Karpas-422 (cell line): Measurements from ENCODE around the gene MRPS24. TPM values are rescaled to one million over a fixed set of nuclear protein-coding genes. Genes with fewer than 3 reads are reported as not detected.

Experiments used
- DNase-seq: peaks from one replicate; pipeline ENCODE4 v3.0.0-alpha.2; 2015
- H2AFZ ChIP-seq: fragments of 200-600 bp; sonication (generic); 2 replicates; pipeline ENCODE4 v1.6.1; 2014; ENCODE audit warnings: antibody characterized with exemption, low read length, mixed read lengths
- H3K27ac ChIP-seq: fragments of 200-600 bp; sonication (generic); 2 replicates; pipeline ENCODE4 v1.5.1; 2014; ENCODE audit warnings: mild to moderate bottlenecking, low read length, moderate library complexity
- H3K27me3 ChIP-seq: fragments of 200-600 bp; sonication (generic); 2 replicates; pipeline ENCODE4 v1.6.1; 2014; ENCODE audit warnings: low read length, mixed read lengths
- H3K36me3 ChIP-seq: fragments of 200-600 bp; sonication (generic); 2 replicates; pipeline ENCODE4 v1.6.1; 2014; ENCODE audit warnings: low read length, mixed read lengths; ENCODE audit not compliant: insufficient read depth
- H3K4me1 ChIP-seq: fragments of 200-600 bp; sonication (generic); 2 replicates; pipeline ENCODE4 v1.6.1; 2014; ENCODE audit warnings: mild to moderate bottlenecking, low read length, mixed read lengths
- H3K4me2 ChIP-seq: fragments of 200-600 bp; sonication (generic); 2 replicates; pipeline ENCODE4 v1.6.1; 2014; ENCODE audit warnings: low read length, low read depth, mild to moderate bottlenecking; ENCODE audit not compliant: poor library complexity, severe bottlenecking
- H3K4me3 ChIP-seq: fragments of 200-600 bp; sonication (generic); 2 replicates; pipeline ENCODE4 v1.5.1; 2014; ENCODE audit warnings: mild to moderate bottlenecking, antibody characterized with exemption, low read length, mixed read lengths
- H3K79me2 ChIP-seq: fragments of 200-600 bp; sonication (generic); 2 replicates; pipeline ENCODE4 v1.6.1; 2014; ENCODE audit warnings: mild to moderate bottlenecking, low read length, mixed read lengths
- H3K9ac ChIP-seq: fragments of 200-600 bp; sonication (generic); 2 replicates; pipeline ENCODE4 v1.6.0; 2014; ENCODE audit warnings: low read length
- H3K9me2 ChIP-seq: fragments of 200-600 bp; sonication (generic), shearing (Covaris generic); replicated peaks from 2 replicates; pipeline ENCODE4 v1.6.0; 2014; ENCODE audit warnings: mild to moderate bottlenecking, low read length, moderate library complexity; ENCODE audit not compliant: insufficient read depth
- H3K9me3 ChIP-seq: fragments of 300-700, 200-600 bp; sonication (generic); 2 replicates; pipeline ENCODE4 v1.6.1; 2014; ENCODE audit warnings: low read length, mixed read lengths
- H4K20me1 ChIP-seq: fragments of 200-600 bp; sonication (generic); 2 replicates; pipeline ENCODE4 v1.6.1; 2014; ENCODE audit warnings: mild to moderate bottlenecking, antibody characterized with exemption, low read length, low read depth; ENCODE audit not compliant: insufficient read depth
- total RNA-seq: library from RNA; depleted of rRNA; stranded (reverse); fragments of >200 nt; shearing (Covaris generic); gene quantifications from 2 replicates; pipeline ENCODE4 v1.2.3, GENCODE V29; 2014; ENCODE audit warnings: low replicate concordance; rRNA removed

MRPS24 gene
- 94.1 and 100 TPM in 2 replicates for total RNA-seq

- Histone ChIP-seq H3K79me2 (peaks cover 3% of the 10 kb centered on the region; the same call in 1 of the 2 replicates), H3K4me3 (peak within 1 kb of the TSS; percentile 87), H3K27ac (peak within 1 kb of the TSS; percentile 16; the same call in 1 of the 2 replicates), H3K4me1 (peaks cover 19% of the 10 kb centered on the region), H3K27me3 (no peaks in the 10 kb centered on the region), H3K4me2 (peak within 1 kb of the TSS; percentile 97), H3K9ac (peak within 1 kb of the TSS; percentile 77), H4K20me1 (no peaks in the 10 kb centered on the region), H2AFZ (peak within 1 kb of the TSS; percentile 97), H3K9me2 (no peaks in the 10 kb centered on the region), H3K36me3 (0 out of 2 replicates have a peak, but pooled peaks cover 9% of the 10 kb centered on the region), H3K9me3 (no peaks in the 10 kb centered on the region)
- DNase-seq = peak; percentile 98
Observed at GRCh38 chr7:43869006-43869866, at the start of gene MRPS24. TSS of gene MRPS24 (minus strand) at chr7:43869517. CDS start at chr7:43869495, 22 bp downstream.

GRCh38 chr7:43915907-43916306 is 46.6 kb upstream of the MRPS24 start:
- no peak overlapping the region for H2AFZ ChIP-seq
- no peaks in the 10 kb centered on the region for H3K4me1 ChIP-seq
- H3K27me3 ChIP-seq = no peaks in the 10 kb centered on the region
- H3K9me3 ChIP-seq = no peaks in the 10 kb centered on the region
- no peak overlapping the region for H3K4me2 ChIP-seq
- no peaks in the 10 kb centered on the region for H3K9me2 ChIP-seq
- DNase-seq = no peak
- H3K27ac ChIP-seq = no peak overlapping the region
- H3K9ac ChIP-seq = no peak overlapping the region
- peaks cover 3% of the 10 kb centered on the region; the same call in 1 of the 2 replicates for H3K36me3 ChIP-seq
- H4K20me1 ChIP-seq = no peaks in the 10 kb centered on the region
- H3K4me3 ChIP-seq = no peak overlapping the region
- H3K79me2 ChIP-seq = peaks cover 17% of the 10 kb centered on the region; the same call in 1 of the 2 replicates

GRCh38 chr7:43914795-43915194 is 45.5 kb upstream of the MRPS24 start:
- no peaks in the 10 kb centered on the region for H3K4me1 ChIP-seq
- H4K20me1 ChIP-seq = no peaks in the 10 kb centered on the region
- DNase-seq = no peak
- H3K27ac ChIP-seq = no peak overlapping the region
- H3K79me2 ChIP-seq = peaks cover 25% of the 10 kb centered on the region; the same call in 1 of the 2 replicates
- no peaks in the 10 kb centered on the region for H3K27me3 ChIP-seq
- H3K9me3 ChIP-seq = no peaks in the 10 kb centered on the region
- no peak overlapping the region for H2AFZ ChIP-seq
- H3K9ac ChIP-seq = no peak overlapping the region
- no peaks in the 10 kb centered on the region for H3K9me2 ChIP-seq
- peaks cover 3% of the 10 kb centered on the region; the same call in 1 of the 2 replicates for H3K36me3 ChIP-seq
- H3K4me2 ChIP-seq = no peak overlapping the region
- H3K4me3 ChIP-seq = no peak overlapping the region

GRCh38 chr7:43906331-43907010 is 37.2 kb upstream of the MRPS24 start, which contains the start of gene URGCP:
TSS of gene URGCP (minus strand) at chr7:43906596. CDS start at chr7:43906575, 21 bp downstream.
- Histone ChIP-seq H3K27me3 (no peaks in the 10 kb centered on the region), H3K9ac (peak within 1 kb of the TSS; percentile 74), H3K27ac (peak within 1 kb of the TSS; percentile 40; the same call in 1 of the 2 replicates), H3K9me3 (no peaks in the 10 kb centered on the region), H3K9me2 (no peaks in the 10 kb centered on the region), H3K4me1 (peaks cover 25% of the 10 kb centered on the region), H3K79me2 (peaks cover 71% of the 10 kb centered on the region), H3K4me3 (peak within 1 kb of the TSS; percentile 75), H3K4me2 (peak within 1 kb of the TSS; percentile 93), H3K36me3 (no peaks in the 10 kb centered on the region), H4K20me1 (no peaks in the 10 kb centered on the region), H2AFZ (peak within 1 kb of the TSS; percentile 84; the same call in 1 of the 2 replicates)
- peak; percentile 82 for DNase-seq

GRCh38 chr7:43905956-43906330 is 36.6 kb upstream of the MRPS24 start:
- Histone ChIP-seq H2AFZ (no peak overlapping the region), H3K36me3 (no peaks in the 10 kb centered on the region), H4K20me1 (no peaks in the 10 kb centered on the region), H3K4me3 (peak overlapping the region; percentile 75), H3K79me2 (peaks cover 76% of the 10 kb centered on the region), H3K4me1 (peaks cover 25% of the 10 kb centered on the region), H3K9me2 (no peaks in the 10 kb centered on the region), H3K9me3 (no peaks in the 10 kb centered on the region), H3K27ac (peak overlapping the region; percentile 39; the same call in 1 of the 2 replicates), H3K4me2 (peak overlapping the region; percentile 93), H3K9ac (peak overlapping the region; percentile 74), H3K27me3 (no peaks in the 10 kb centered on the region)
- peak; percentile 76 for DNase-seq

GRCh38 chr7:43905209-43905946 is 36.1 kb upstream of the MRPS24 start:
- Histone ChIP-seq H3K9me2 (no peaks in the 10 kb centered on the region), H3K4me3 (peak overlapping the region; percentile 75), H3K4me2 (peak overlapping the region; percentile 93), H3K36me3 (no peaks in the 10 kb centered on the region), H3K79me2 (peaks cover 76% of the 10 kb centered on the region), H3K9me3 (no peaks in the 10 kb centered on the region), H3K27ac (peak overlapping the region; percentile 39; the same call in 1 of the 2 replicates), H3K27me3 (no peaks in the 10 kb centered on the region), H2AFZ (no peak overlapping the region), H3K4me1 (peaks cover 25% of the 10 kb centered on the region), H3K9ac (peak overlapping the region; percentile 74), H4K20me1 (no peaks in the 10 kb centered on the region; the same call in 1 of the 2 replicates)
- no peak for DNase-seq

GRCh38 chr7:43904533-43905208 is 35.4 kb upstream of the MRPS24 start:
- peak overlapping the region; percentile 93 for H3K4me2 ChIP-seq
- peak overlapping the region; percentile 74; the same call in 1 of the 2 replicates for H3K9ac ChIP-seq
- H2AFZ ChIP-seq = no peak overlapping the region
- no peak overlapping the region for H3K27ac ChIP-seq
- H3K4me3 ChIP-seq = peak overlapping the region; percentile 75; the same call in 1 of the 2 replicates
- no peaks in the 10 kb centered on the region for H3K9me3 ChIP-seq
- H3K36me3 ChIP-seq = no peaks in the 10 kb centered on the region
- no peaks in the 10 kb centered on the region for H3K9me2 ChIP-seq
- H3K4me1 ChIP-seq = peaks cover 25% of the 10 kb centered on the region
- H3K27me3 ChIP-seq = no peaks in the 10 kb centered on the region
- no peak for DNase-seq
- H3K79me2 ChIP-seq = peaks cover 78% of the 10 kb centered on the region
- no peaks in the 10 kb centered on the region; the same call in 1 of the 2 replicates for H4K20me1 ChIP-seq
